HepG2 (cell line): ENCODE results near the gene MSANTD1.

Source experiments
- HCFC1 ChIP-seq: fragments of 150-350 bp; IDR thresholded peaks from 2 replicates; pipeline ENCODE4 v1.6.1; 2014; ENCODE audit warnings: low read depth, low read length
- MYNN ChIP-seq: sonication (generic); formaldehyde crosslinking; IDR thresholded peaks from 2 replicates; pipeline ENCODE4 v1.4.0; 2020; ENCODE audit warnings: mild to moderate bottlenecking, low read depth, missing genetic modification reagents
- ZBTB7A ChIP-seq: sonication (generic); formaldehyde crosslinking; IDR thresholded peaks from 2 replicates; pipeline ENCODE4 v1.8.0; 2022; ENCODE audit warnings: mild to moderate bottlenecking, missing genetic modification reagents
- ZNF121 ChIP-seq: sonication (generic); formaldehyde crosslinking; IDR thresholded peaks from 2 replicates; pipeline ENCODE4 v1.5.0; 2020; ENCODE audit warnings: mild to moderate bottlenecking, missing genetic modification reagents
- TF ChIP-seq, protein P1 (sequence below): sonication (generic); formaldehyde crosslinking; IDR thresholded peaks from 2 replicates; pipeline ENCODE4 v1.8.1; 2022; ENCODE audit warnings: low read depth, mild to moderate bottlenecking, missing genetic modification reagents

DNA sequence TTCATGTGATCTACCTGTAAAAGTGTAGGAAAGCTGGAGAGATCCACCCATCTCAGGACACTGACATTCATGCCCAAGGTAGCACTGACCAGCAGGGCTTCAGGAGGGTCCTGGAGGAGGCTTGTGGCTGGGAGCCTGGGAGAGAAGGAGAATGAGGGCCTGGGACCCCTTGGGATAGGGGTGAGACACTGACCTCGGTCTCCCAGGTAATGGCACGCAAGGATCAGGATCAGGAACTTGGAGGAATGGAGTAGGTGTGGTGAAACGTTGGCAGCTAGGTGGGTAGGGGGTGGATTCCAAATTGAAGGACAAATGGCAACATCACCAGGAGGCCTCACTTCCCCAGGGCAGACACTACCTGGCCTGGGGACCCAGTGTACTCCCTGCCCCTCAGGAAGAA, 31.5 kb downstream of the MSANTD1 start:
- no peak for TF ChIP-seq HCFC1
- no peak for TF ChIP-seq ZNF121 (CRISPR knock-in tag)
- TF ChIP-seq ZBTB7A (CRISPR knock-in tag), result no peak
- no peak for TF ChIP-seq MYNN (CRISPR knock-in tag)
- TF ChIP-seq, protein P1, sequence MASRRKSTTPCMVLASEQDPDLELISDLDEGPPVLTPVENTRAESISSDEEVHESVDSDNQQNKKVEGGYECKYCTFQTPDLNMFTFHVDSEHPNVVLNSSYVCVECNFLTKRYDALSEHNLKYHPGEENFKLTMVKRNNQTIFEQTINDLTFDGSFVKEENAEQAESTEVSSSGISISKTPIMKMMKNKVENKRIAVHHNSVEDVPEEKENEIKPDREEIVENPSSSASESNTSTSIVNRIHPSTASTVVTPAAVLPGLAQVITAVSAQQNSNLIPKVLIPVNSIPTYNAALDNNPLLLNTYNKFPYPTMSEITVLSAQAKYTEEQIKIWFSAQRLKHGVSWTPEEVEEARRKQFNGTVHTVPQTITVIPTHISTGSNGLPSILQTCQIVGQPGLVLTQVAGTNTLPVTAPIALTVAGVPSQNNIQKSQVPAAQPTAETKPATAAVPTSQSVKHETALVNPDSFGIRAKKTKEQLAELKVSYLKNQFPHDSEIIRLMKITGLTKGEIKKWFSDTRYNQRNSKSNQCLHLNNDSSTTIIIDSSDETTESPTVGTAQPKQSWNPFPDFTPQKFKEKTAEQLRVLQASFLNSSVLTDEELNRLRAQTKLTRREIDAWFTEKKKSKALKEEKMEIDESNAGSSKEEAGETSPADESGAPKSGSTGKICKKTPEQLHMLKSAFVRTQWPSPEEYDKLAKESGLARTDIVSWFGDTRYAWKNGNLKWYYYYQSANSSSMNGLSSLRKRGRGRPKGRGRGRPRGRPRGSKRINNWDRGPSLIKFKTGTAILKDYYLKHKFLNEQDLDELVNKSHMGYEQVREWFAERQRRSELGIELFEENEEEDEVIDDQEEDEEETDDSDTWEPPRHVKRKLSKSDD (CRISPR knock-in tag), result no peak
